Nucleus accumbens (tissue), 56 donors: ENCODE measurements around the gene PLEKHD1.

Source experiments
- DNase-seq, 56 donors: peaks; one replicate each; lab custom pipeline; 2025; lab: John Stamatoyannopoulos, UW

The PLEKHD1 gene

DNA sequence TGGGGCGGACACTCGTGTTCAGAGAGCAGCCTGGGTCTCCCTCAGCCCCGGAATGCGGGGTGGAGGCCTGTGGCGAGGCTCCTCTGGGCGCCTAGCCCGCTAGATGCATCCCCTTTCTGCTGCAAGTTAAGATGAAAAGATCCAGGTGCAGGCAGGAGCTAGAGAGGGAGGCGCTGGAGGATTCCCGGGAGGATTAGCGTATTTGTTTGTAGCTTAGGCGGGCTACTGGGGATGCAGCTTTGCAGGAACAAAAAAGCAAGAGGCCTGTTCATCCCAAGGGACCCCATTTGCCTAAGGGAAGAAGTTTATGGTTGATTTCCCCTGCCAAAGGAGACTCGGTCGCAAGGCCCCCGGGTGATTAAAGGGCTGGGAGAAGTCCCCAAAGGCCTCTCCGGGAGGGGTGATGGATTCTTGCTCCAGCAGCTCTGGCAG lies 89.3 kb downstream of the PLEKHD1 start:
- peak in 10 of 56 donors; percentile 4 to 48 (median 24) for DNase-seq

DNA sequence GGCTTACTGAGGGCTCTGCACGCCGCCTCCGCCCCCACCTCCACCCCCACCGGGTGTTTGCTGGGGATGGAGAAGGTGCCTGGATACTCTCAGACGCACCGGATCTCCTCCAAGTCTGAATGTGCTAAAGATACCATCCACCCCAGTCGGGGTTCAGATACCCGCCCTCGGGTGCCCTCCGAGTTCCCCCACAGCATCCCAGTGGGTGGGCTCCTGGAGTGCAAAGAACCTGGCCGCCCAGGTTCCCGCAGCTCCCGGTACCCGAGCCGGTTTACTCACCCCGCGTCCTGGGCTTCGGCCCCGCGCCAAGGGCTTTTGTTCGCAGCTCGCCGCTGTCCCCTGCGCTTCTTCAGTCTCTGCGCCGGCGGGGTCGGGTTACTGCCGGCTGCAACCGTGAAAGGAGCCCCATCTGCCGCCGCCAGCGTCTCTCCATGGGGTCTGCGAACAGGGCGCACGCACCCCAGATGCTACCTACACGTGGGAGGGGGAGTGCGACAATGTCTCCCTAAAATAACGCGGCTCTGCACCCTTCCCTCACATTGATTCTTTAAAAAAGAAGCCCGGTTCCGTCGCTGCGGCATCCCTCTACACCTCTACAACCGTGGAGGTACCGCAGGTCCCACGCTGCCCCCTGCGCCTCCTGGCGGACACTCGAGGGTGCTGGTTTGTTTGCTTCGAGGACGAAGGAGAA lies 89.9 kb downstream of the PLEKHD1 start, which contains the start of gene CCDC177:
Gene CCDC177 (minus strand): TSS at position 609 of the 691 bp plus-strand sequence. CDS start 1,249 bp downstream, outside the sequence.
- DNase-seq, result peak in 36 of 56 donors; percentile 5 to 75 (median 37)

DNA sequence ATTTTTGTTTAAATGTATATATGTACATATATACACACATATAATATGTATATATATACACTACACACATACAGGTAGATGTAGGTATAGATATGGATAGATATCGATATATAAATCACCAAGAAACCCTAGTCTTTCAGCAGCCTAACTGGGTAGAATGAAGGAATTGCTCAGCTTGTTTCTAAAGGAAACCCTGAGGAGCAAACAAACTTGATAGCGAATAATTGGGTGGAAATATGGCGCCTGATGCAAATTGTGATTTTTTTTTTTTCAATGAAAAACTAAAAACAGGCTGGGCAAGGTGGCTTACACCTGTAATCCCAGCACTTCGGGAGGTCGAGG lies 90.4 kb downstream of the PLEKHD1 start:
- no peak for DNase-seq

DNA sequence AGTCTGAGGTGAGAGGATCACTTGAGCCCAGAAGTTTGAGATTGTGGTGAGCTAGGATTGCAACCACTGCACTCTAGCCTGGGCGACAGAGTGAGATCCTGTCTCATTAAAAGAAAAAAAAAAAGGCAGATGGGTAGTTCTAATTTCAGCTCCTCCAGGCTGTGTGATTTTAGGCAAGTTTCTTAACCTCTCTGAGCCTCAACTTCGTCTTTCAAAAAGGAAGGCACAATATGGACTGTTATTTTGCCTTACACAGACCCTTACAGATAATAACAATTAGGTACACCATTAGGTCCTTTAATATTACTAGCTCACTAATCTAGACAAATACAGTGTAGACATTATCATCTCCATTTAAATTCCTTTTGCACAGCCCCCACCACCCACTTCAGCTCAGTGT lies 94.9 kb downstream of the PLEKHD1 start:
- peak in 1 of 56 donors; percentile 1 for DNase-seq

DNA sequence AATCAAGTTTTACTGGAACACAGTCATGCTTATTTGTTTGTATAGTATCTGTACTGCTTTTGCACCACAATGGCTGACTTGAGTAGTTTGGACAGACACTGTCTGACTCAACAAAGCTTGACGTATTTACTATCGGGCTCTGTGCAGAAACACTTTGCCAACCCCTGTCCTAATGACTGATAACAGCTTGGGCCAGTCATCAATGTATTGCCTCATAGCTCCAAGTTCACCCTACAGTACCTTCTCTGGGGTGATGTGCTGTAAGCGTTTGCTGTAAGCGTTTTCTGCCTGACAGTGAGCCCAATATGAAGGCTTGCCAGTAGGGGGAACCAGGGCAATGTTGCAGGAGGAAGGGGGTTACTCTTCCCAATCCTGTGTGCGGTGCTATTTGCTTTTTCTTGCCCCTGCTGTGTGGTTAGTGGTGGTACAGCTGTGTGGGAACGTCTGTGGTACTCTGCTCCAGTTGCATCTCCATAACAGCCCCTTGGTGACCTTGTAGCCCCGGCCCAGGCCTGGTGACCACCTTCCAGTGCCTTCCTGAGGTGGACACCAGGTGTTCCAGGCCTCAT lies 95.6 kb downstream of the PLEKHD1 start:
- DNase-seq, result peak in 6 of 56 donors; percentile 2 to 21 (median 8)
